ENCODE results near the gene ERC1. TPM values are rescaled to one million over a fixed set of nuclear protein-coding genes. Genes with fewer than 3 reads are reported as not detected.
A peak's percentile ranks its signal among the peaks of the same experiment; 100 is the strongest.

ERC1 gene
- total and polyA plus RNA-seq, 12 donors: 6.5 to 67.5 (median 47.5) TPM

- no peaks in the 10 kb centered on the region for H3K27me3 ChIP-seq
- peaks cover 0 to 12% (median 7%) of the 10 kb centered on the region in 11 donors for H3K9me3 ChIP-seq
- peaks cover 0 to 7% (median 0%) of the 10 kb centered on the region in 9 donors for H3K36me3 ChIP-seq
- intact Hi-C loops (cut with DNase I): loop anchor here in 1 of 10 donors (10.0 kb wide), 1 partner anchor 59 kb away; the partner anchor contains the start of gene ERC1
- TF ChIP-seq CTCF (IDR thresholded peaks at IDR 0.05): no peak
- no peak for ATAC-seq
- no peak overlapping the region for H3K4me3 ChIP-seq
- no peak for DNase-seq
- peak overlapping the region in 5 of 10 donors; percentile 61 to 72 (median 68) for H3K27ac ChIP-seq
- H3K4me1 ChIP-seq: peaks cover 0 to 33% (median 20%) of the 10 kb centered on the region in 9 donors
Observed at GRCh38 chr12:1053690-1054089, 62.7 kb downstream of the ERC1 start.

GRCh38 chr12:1054117-1054870, 63.3 kb downstream of the ERC1 start:
- intact Hi-C loops (cut with DNase I): loop anchor here in 1 of 10 donors (10.0 kb wide), 1 partner anchor 59 kb away; the partner anchor contains the start of gene ERC1
- 41 to 53% methylated on average over 6 of the region's 6 CpGs for WGBS, 2 donors
- TF ChIP-seq CTCF (IDR thresholded peaks at IDR 0.05): no peak
- DNase-seq (peak in 1 of 2 donors; percentile 33), ATAC-seq (peak in 6 of 8 donors; percentile 53 to 94 (median 82))
- peak overlapping the region; percentile 6 to 72 (median 60) for H3K27ac ChIP-seq
- no peaks in the 10 kb centered on the region for H3K27me3 ChIP-seq
- H3K9me3 ChIP-seq: peaks cover 0 to 18% (median 13%) of the 10 kb centered on the region in 11 donors
- H3K4me3 ChIP-seq: no peak overlapping the region
- H3K4me1 ChIP-seq: peaks cover 0 to 31% (median 18%) of the 10 kb centered on the region in 9 donors
- peaks cover 0 to 8% (median 0%) of the 10 kb centered on the region in 9 donors for H3K36me3 ChIP-seq

GRCh38 chr12:1056390-1056789, 65.4 kb downstream of the ERC1 start:
- Histone ChIP-seq H3K36me3 (peaks cover 0 to 8% (median 0%) of the 10 kb centered on the region in 9 donors), H3K9me3 (peaks cover 0 to 30% (median 20%) of the 10 kb centered on the region in 11 donors), H3K27ac (no peak overlapping the region), H3K4me3 (no peak overlapping the region), H3K4me1 (peaks cover 0 to 23% (median 18%) of the 10 kb centered on the region in 9 donors), H3K27me3 (no peaks in the 10 kb centered on the region)
- intact Hi-C loops (cut with DNase I): loop anchor here in 1 of 10 donors (10.0 kb wide), 1 partner anchor 62 kb away; the partner anchor contains the start of gene ERC1
- no peak for ATAC-seq
- no peak for TF ChIP-seq CTCF (IDR thresholded peaks at IDR 0.05)
- no peak for DNase-seq
- WGBS, 2 donors: 83 to 87% methylated on average over 4 of the region's 4 CpGs

DNA sequence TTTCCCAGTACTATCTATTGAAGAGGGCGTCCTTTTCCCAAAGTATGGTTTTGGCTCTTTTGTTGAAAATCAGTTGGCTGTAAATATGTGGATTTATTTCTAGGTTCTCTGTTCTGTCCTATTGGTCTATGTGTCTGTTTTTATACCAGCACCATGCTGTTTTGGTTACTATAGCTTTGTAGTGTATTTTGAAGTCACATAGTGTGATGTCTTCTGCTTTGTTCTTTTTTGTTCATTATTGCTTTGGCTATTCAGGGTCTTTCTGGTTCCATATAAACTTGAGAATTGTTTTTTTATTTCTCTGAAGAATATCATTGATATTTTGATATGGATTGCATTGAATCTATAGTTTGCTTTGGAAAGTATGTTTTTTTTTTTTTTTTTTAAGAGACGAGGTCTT, 67.4 kb downstream of the ERC1 start:
- Histone ChIP-seq H3K36me3 (peaks cover 0 to 14% (median 0%) of the 10 kb centered on the region in 9 donors), H3K27ac (no peak overlapping the region), H3K9me3 (peaks cover 0 to 44% (median 30%) of the 10 kb centered on the region in 11 donors), H3K4me3 (no peak overlapping the region), H3K27me3 (no peaks in the 10 kb centered on the region), H3K4me1 (peaks cover 0 to 18% (median 14%) of the 10 kb centered on the region in 9 donors)
- intact Hi-C loops (cut with DNase I): loop anchor here in 1 of 10 donors (10.0 kb wide), 1 partner anchor 64 kb away; the partner anchor contains the start of gene ERC1
- WGBS, 2 donors: 98 to 100% methylated on average over 2 of the region's 2 CpGs
- DNase-seq: no peak
- ATAC-seq: no peak
- TF ChIP-seq CTCF (IDR thresholded peaks at IDR 0.05): no peak

All from heart right ventricle (tissue), 16 donors.